GM21390 (cell line): Measurements from ENCODE around the gene ZNF837.
"Not testable (repeated sequence)": the region's sequence is repeated elsewhere in the genome, so short reads cannot be mapped to it uniquely, and the experiment has no call there.

ENCODE experiments used
- ATAC-seq: cut with Tn5 transposase; IDR thresholded peaks from one replicate; pipeline ENCODE4 v1.9.1; 2021; ENCODE audit not compliant: unreplicated experiment

Gene ZNF837

GRCh38 chr19:58380662-58381459 lies at the start of gene ZNF837:
ZNF837 (minus strand) TSS chr19:58381030; CDS start chr19:58369332, 11,698 bp downstream.
- ATAC-seq = peak; percentile 73

GRCh38 chr19:58429745-58430144 lies 48.9 kb upstream of the ZNF837 start:
- ATAC-seq = no peak

GRCh38 chr19:58428617-58429016 lies 47.8 kb upstream of the ZNF837 start:
- ATAC-seq = no peak

- no peak for ATAC-seq
These were observed 36.2 kb upstream of the ZNF837 start for GRCh38 chr19:58417071-58417470.

- ATAC-seq = no peak
These were observed 35.8 kb upstream of the ZNF837 start for GRCh38 chr19:58416604-58417003.

GRCh38 chr19:58409010-58409790 lies 28.4 kb upstream of the ZNF837 start:
- peak; percentile 12 for ATAC-seq

GRCh38 chr19:58408152-58409009 lies 27.6 kb upstream of the ZNF837 start, which contains the start of gene ZNF584:
ZNF584 (plus strand) TSS chr19:58408649; CDS start chr19:58409148, 499 bp downstream.
- ATAC-seq = peak; percentile 92

- no peak for ATAC-seq
These were observed 26.9 kb upstream of the ZNF837 start for GRCh38 chr19:58407658-58408151.

GRCh38 chr19:58406818-58407657 lies 26.2 kb upstream of the ZNF837 start:
- no peak for ATAC-seq

GRCh38 chr19:58403920-58404478 lies 23.2 kb upstream of the ZNF837 start:
- ATAC-seq = not testable (repeated sequence)

- no peak for ATAC-seq
These were observed 21.1 kb upstream of the ZNF837 start for GRCh38 chr19:58401840-58402421.

GRCh38 chr19:58400916-58401839 lies 20.3 kb upstream of the ZNF837 start:
- peak; percentile 97 for ATAC-seq

GRCh38 chr19:58400316-58400915 lies 19.6 kb upstream of the ZNF837 start:
- ATAC-seq = no peak

GRCh38 chr19:58399903-58400302 lies 19.1 kb upstream of the ZNF837 start:
- no peak for ATAC-seq

GRCh38 chr19:58398545-58398944 lies 17.7 kb upstream of the ZNF837 start:
- no peak for ATAC-seq

GRCh38 chr19:58398087-58398486 lies 17.3 kb upstream of the ZNF837 start:
- no peak for ATAC-seq

GRCh38 chr19:58397533-58398037 lies 16.8 kb upstream of the ZNF837 start:
- ATAC-seq = no peak
